Calu3 (cell line): Measurements from ENCODE around the gene ATP6V1C2. TPM values are rescaled to one million over a fixed set of nuclear protein-coding genes. Genes with fewer than 3 reads are reported as not detected.
"Not testable (repeated sequence)": the region's sequence is repeated elsewhere in the genome, so short reads cannot be mapped to it uniquely, and the experiment has no call there.

Experiments
- BruUV-seq: library from RNA; stranded (reverse); fragments of 400-500 nt; replicated peaks from 2 replicates; lab custom pipeline; 2021; lab: Mats Ljungman, UMichigan
- CTCF ChIA-PET: fragments of 300-600 bp; sonication (Branson Sonifier 250); formaldehyde crosslinking; loops from one replicate; lab custom pipeline; 2022; ENCODE audit warnings: antibody characterized with exemption; lab: Charles Lee
- DNase-seq: peaks from one replicate; pipeline ENCODE4 v3.0.0; 2022
- H3K27ac Mint-ChIP-seq: one replicate; pipeline ENCODE4 v1.8.0; 2022; ENCODE audit warnings: mixed read lengths; ENCODE audit not compliant: unreplicated experiment
- H3K27me3 Mint-ChIP-seq: one replicate; pipeline ENCODE4 v1.8.0; 2022; ENCODE audit warnings: mixed read lengths; ENCODE audit not compliant: unreplicated experiment
- H3K36me3 Mint-ChIP-seq: one replicate; pipeline ENCODE4 v1.8.0; 2022; ENCODE audit warnings: mild to moderate bottlenecking, moderate library complexity, mixed read lengths; ENCODE audit not compliant: insufficient read depth, unreplicated experiment
- H3K4me1 Mint-ChIP-seq: one replicate; pipeline ENCODE4 v1.8.0; 2022; ENCODE audit warnings: mild to moderate bottlenecking, low read depth, mixed read lengths; ENCODE audit not compliant: unreplicated experiment
- H3K4me3 Mint-ChIP-seq: one replicate; pipeline ENCODE4 v1.8.0; 2022; ENCODE audit warnings: mild to moderate bottlenecking, low read depth, moderate library complexity, mixed read lengths; ENCODE audit not compliant: unreplicated experiment
- H3K9me3 Mint-ChIP-seq: one replicate; pipeline ENCODE4 v1.8.0; 2022; ENCODE audit warnings: low read depth, mixed read lengths; ENCODE audit not compliant: unreplicated experiment
- intact Hi-C: fragments of 100-400 bp; cut with micrococcal nuclease; formaldehyde crosslinking; loops from one replicate; pipeline ENCODE4 v1.10.0; 2022; ENCODE audit not compliant: unreplicated experiment
- total RNA-seq: library from RNA; stranded (reverse); gene quantifications from 2 replicates; pipeline ENCODE4 v1.2.3, GENCODE V29; 2022
- TF ChIP-seq, protein P1 (sequence below): fragments of 200-600 bp; IDR thresholded peaks from one replicate; pipeline ENCODE4 v1.8.0; 2022; ENCODE audit warnings: antibody characterized with exemption; ENCODE audit not compliant: unreplicated experiment

The ATP6V1C2 gene
- total RNA-seq, 1 experiment from 2014 or later = 0.28 TPM

DNA sequence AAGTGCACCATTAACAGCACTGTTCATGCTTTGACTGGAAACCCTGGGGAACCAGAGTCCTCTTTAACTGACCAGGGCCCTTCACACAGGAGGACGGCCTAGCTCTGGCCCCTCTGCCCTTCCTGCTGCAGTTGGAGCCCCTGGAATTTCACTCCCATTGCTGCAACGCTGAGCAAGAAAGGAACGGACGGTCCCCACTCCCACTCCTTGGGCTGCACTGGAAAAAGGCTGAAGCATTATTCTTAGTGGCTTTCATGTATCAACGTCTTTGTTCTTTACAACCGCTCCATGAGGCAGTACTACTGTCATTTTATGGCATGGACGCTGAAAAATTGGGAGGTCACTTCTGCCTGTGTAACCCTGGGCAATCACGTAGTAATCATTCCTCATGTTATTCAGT, 81.2 kb downstream of the ATP6V1C2 start:
- TF ChIP-seq, protein P1, sequence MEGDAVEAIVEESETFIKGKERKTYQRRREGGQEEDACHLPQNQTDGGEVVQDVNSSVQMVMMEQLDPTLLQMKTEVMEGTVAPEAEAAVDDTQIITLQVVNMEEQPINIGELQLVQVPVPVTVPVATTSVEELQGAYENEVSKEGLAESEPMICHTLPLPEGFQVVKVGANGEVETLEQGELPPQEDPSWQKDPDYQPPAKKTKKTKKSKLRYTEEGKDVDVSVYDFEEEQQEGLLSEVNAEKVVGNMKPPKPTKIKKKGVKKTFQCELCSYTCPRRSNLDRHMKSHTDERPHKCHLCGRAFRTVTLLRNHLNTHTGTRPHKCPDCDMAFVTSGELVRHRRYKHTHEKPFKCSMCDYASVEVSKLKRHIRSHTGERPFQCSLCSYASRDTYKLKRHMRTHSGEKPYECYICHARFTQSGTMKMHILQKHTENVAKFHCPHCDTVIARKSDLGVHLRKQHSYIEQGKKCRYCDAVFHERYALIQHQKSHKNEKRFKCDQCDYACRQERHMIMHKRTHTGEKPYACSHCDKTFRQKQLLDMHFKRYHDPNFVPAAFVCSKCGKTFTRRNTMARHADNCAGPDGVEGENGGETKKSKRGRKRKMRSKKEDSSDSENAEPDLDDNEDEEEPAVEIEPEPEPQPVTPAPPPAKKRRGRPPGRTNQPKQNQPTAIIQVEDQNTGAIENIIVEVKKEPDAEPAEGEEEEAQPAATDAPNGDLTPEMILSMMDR = no peak
- H3K4me1 Mint-ChIP-seq = peaks cover 8% of the 10 kb centered on the region
- CTCF ChIA-PET = no interaction called here
- H3K27ac Mint-ChIP-seq = no peak overlapping the region
- no peaks in the 10 kb centered on the region for H3K9me3 Mint-ChIP-seq
- no peak for DNase-seq
- intact Hi-C loops = no loop called here
- H3K27me3 Mint-ChIP-seq = no peaks in the 10 kb centered on the region
- no TSS peak for BruUV-seq
- no peak overlapping the region for H3K4me3 Mint-ChIP-seq
- peaks cover 58% of the 10 kb centered on the region for H3K36me3 Mint-ChIP-seq

DNA sequence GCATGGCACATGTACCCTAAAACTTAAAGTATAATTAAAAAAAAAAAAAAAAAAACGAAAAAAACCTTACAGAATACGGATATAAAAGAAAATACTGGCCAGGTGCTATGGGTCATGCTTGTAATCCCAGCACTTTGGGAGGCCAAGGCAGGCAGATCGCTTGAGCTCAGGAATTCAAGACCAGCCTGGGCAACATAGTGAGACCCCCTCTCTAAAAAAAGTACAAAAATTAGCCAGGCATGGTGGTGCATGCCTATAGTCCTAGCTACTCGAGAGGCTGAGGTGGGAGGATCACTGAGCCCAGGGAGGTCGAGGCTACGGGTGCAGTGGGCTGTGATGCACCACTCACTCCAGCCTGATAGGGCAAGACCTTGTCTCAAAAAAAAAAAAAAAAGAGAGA, 84.6 kb downstream of the ATP6V1C2 start:
- H3K4me1 Mint-ChIP-seq = peaks cover 27% of the 10 kb centered on the region
- H3K36me3 Mint-ChIP-seq = peaks cover 54% of the 10 kb centered on the region
- intact Hi-C loops, H3K27ac Mint-ChIP-seq, BruUV-seq, DNase-seq, H3K9me3 Mint-ChIP-seq, H3K4me3 Mint-ChIP-seq, H3K27me3 Mint-ChIP-seq: not testable (repeated sequence)
- CTCF ChIA-PET = interaction anchor here (0.7 kb wide), 1 partner anchor 14 kb away, joined by 3 read pairs; no protein-coding TSS in a partner anchor

DNA sequence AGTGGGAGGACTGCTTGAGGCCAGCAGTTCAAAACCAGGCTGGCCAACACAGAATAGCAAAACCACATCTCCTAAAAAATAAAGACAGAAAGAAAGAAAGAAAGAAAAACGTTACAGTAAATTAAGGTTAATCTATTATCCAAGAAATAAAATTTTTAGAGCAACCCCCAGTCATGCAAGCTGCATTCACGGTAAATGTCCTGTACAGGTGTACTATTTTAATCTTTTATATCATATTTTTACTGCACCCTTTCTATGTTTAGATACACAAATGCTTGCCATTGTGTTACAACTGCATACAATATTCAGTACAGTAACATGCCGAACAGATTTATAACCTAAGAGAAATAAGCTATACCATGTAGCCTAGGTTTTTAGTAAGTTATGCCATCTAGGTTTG, 85.1 kb downstream of the ATP6V1C2 start:
- BruUV-seq = no TSS peak
- H3K27me3 Mint-ChIP-seq = no peaks in the 10 kb centered on the region
- no peak overlapping the region for H3K27ac Mint-ChIP-seq
- CTCF ChIA-PET = interaction anchor here (0.7 kb wide), 1 partner anchor 15 kb away, joined by 3 read pairs; no protein-coding TSS in a partner anchor
- DNase-seq = no peak
- no peaks in the 10 kb centered on the region for H3K9me3 Mint-ChIP-seq
- H3K4me1 Mint-ChIP-seq = peaks cover 27% of the 10 kb centered on the region
- peaks cover 54% of the 10 kb centered on the region for H3K36me3 Mint-ChIP-seq
- intact Hi-C loops = no loop called here
- no peak overlapping the region for H3K4me3 Mint-ChIP-seq
- TF ChIP-seq, protein P1 = no peak

DNA sequence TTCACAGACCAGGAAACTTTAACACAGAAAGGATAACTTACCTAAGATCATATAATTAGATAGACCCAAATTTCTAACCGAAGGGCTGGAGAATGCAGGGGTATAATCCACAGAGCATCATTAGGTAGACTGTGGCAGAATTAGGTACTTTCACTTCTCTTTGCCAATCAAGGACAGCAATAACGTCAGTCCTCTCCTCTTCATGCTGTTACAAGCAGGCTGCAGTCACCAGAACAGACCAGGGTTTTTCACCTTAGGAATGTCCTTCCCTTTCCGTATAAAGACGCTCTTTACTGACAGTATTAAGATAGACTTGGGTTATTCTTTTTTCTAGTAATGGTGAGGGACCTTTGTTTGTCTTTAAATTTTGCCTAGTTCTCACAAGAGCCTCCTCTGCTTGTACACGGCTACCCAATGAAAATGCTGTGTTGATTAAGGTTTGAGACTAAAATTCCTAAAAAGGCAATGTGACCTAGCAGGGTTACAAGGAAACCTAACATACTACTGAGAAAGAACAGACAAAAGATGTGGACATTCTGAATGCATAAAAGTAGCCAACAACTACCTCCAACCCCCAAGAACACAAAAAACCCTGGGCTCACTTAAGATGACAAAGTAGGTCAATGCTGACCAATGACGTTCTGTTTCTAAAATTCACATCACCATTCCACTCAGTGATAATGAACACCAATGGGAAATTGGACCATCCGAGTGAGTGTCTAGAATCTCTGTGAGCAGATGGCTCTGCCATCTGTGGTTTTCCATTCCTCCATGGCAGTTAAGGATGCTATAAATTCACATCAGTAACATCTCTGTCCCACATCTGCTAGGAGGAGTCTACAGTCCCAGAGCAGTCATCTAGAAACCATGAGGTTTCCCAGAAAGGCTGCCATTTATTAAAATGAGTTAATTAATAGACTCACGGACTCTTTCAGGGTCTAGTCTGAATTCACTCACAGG, 89.1 kb downstream of the ATP6V1C2 start:
- H3K4me1 Mint-ChIP-seq = peaks cover 27% of the 10 kb centered on the region
- intact Hi-C loops = loop anchor here (2.0 to 10.0 kb wide), 2 partner anchors 28 to 96 kb away; no protein-coding TSS in a partner anchor
- H3K9me3 Mint-ChIP-seq = no peaks in the 10 kb centered on the region
- CTCF ChIA-PET = no interaction called here
- TSS peak; percentile 30 for BruUV-seq
- H3K27ac Mint-ChIP-seq = peak overlapping the region; percentile 63
- H3K36me3 Mint-ChIP-seq = peaks cover 57% of the 10 kb centered on the region
- TF ChIP-seq, protein P1 = no peak
- peak overlapping the region; percentile 71 for H3K4me3 Mint-ChIP-seq
- DNase-seq = no peak
- no peaks in the 10 kb centered on the region for H3K27me3 Mint-ChIP-seq
